AML-193 (cell line): ENCODE data around the gene MECP2.
A peak's percentile ranks its signal among the peaks of the same experiment; 100 is the strongest.

ENCODE experiments used
- DNase-seq, 2 experiments: peaks; one replicate each; lab custom pipeline; 2025; lab: John Stamatoyannopoulos, UW

The MECP2 gene

GRCh38 chrX:154115750-154116149 lies 18.2 kb upstream of the MECP2 start:
- no peak for DNase-seq

GRCh38 chrX:154115071-154115470 lies 17.6 kb upstream of the MECP2 start:
- no peak for DNase-seq

GRCh38 chrX:154114652-154115051 lies 17.1 kb upstream of the MECP2 start:
- no peak for DNase-seq

- no peak for DNase-seq
Measured at GRCh38 chrX:154113729-154114128, 16.2 kb upstream of the MECP2 start.

GRCh38 chrX:154098551-154098950 lies 1.0 kb upstream of the MECP2 start:
- DNase-seq: no peak

GRCh38 chrX:154097003-154097588 lies 421 bp downstream of the MECP2 start:
- DNase-seq: peak in 1 of 2 experiments; percentile 6

GRCh38 chrX:154096140-154097002 lies 1.1 kb downstream of the MECP2 start:
- no peak for DNase-seq

GRCh38 chrX:154094833-154095232 lies 2.7 kb downstream of the MECP2 start:
- DNase-seq: no peak

GRCh38 chrX:154093965-154094364 lies 3.6 kb downstream of the MECP2 start:
- no peak for DNase-seq

GRCh38 chrX:154092371-154092770 lies 5.1 kb downstream of the MECP2 start:
- no peak for DNase-seq

- DNase-seq: no peak
Measured at GRCh38 chrX:154091678-154092077, 5.8 kb downstream of the MECP2 start.

- DNase-seq: no peak
Measured at GRCh38 chrX:154090731-154091130, 6.8 kb downstream of the MECP2 start.

GRCh38 chrX:154084449-154085300 lies 12.8 kb downstream of the MECP2 start:
- DNase-seq: no peak

- no peak for DNase-seq
Measured at GRCh38 chrX:154083126-154083517, 14.4 kb downstream of the MECP2 start.

- DNase-seq: no peak
Measured at GRCh38 chrX:154082396-154083125, 15.0 kb downstream of the MECP2 start.

- no peak for DNase-seq
Measured at GRCh38 chrX:154077101-154077500, 20.4 kb downstream of the MECP2 start.

GRCh38 chrX:154074199-154074598 lies 23.3 kb downstream of the MECP2 start:
- DNase-seq: no peak

GRCh38 chrX:154072192-154072591 lies 25.3 kb downstream of the MECP2 start:
- no peak for DNase-seq

- peak; percentile 2 to 27 for DNase-seq
Measured at GRCh38 chrX:154068560-154068959, 29.0 kb downstream of the MECP2 start.

GRCh38 chrX:154064637-154065435 lies 32.7 kb downstream of the MECP2 start:
- no peak for DNase-seq

- DNase-seq: no peak
Measured at GRCh38 chrX:154063234-154063633, 34.3 kb downstream of the MECP2 start.
